RPMI7951 (cell line): ENCODE data around the gene ATP13A3. TPM values are rescaled to one million over a fixed set of nuclear protein-coding genes. Genes with fewer than 3 reads are reported as not detected.
A peak's percentile ranks its signal among the peaks of the same experiment; 100 is the strongest.

Source experiments
- DNase-seq: peaks from one replicate; pipeline ENCODE4 v3.0.0-alpha.2; 2012; ENCODE audit warnings: low read depth
- total RNA-seq: library from RNA; depleted of rRNA; stranded (reverse); fragments of >200 nt; shearing (Covaris generic); gene quantifications from 2 replicates; pipeline ENCODE4 v1.2.3, GENCODE V29; 2014

The ATP13A3 gene
- total RNA-seq, 1 experiment from 2014 or later = 126 TPM

DNA sequence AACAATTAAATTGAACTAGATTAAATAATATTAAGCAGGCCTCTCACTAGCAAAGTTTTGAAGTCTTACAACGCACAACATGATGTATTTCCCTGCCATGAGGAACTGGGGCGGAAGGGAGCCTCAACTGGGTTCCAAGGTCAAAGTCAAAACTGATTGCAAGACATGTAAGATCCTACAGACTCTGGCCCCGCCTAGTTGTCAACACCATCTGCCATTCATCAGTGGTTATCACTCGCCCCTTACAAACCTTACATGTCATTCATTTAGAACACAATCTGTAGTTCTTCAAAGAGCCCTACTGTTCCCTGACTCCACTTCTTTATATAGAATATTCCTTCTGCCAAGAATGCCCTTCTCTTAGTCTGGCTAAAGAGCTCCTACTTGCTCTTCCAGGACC lies 10.0 kb downstream of the ATP13A3 start:
- no peak for DNase-seq

DNA sequence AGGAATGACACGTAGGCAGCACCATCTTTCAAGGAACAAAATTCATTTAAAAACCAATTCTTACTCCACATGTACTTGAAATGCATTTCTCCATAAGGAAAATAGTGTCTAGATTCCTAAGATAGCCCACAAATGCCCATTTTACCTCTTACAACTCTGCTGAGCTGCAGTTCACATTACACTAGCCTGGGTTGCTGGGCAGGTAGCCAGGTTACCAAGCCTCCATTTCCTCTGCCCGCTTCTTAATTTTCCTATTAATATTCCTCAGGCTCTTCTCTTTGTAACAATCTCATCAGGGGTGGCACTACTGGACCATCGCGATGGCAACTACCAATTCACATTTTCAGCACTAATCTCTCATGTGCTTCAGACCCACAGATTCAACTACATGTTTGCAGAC lies 10.8 kb downstream of the ATP13A3 start:
- DNase-seq = no peak

DNA sequence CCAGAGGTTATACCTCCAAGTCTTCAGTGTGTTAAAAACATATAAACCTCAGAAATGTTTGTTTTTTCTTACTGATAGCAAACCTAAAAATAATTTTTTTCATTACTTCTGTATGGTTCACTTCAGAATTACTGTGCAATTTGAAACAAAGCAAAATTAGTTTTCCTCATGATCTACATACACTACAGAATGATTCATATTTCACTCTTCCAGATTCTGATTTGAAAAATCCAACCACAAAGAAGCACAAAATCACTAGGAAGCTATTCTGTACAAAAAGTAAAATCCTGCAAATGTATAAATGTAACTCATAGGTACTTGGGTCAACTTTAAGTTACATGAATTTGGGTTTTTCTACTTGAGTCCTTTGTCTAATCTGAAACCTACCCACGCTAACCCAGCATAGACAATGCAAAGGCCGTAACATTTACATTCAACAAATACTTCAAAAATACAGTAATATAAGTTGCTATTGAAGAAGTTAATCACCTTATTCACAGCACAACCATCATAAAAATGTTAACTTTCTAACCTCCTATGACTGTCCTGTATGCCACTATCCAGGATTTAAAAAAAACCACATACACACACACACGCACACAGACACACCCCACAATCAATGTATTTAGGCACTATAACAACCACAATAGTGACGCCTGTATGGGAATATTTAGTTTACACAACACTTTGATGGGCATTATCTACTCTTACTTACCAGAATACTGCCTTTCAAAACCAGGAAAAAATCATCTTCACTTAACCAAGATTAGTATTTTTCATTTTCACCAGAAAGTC lies 11.5 kb downstream of the ATP13A3 start:
- no peak for DNase-seq

DNA sequence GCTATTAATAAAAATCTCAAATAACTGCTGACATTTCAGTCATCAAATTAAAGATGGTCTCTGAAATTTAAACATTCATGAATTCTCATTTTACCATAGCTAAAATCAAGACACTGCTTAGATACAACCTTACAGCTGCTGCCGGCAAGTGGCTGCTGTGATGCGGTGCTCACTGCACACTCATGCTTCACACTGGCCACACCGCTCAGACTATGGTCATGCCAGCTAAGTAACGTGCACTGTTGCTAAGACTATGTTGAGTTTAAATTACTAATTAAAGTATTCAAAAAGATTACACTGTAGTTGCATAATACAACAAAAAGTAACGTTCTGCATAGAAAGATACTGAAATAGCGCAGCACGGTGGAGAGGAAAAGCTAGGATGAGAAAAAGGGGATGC lies 12.1 kb downstream of the ATP13A3 start:
- no peak for DNase-seq

DNA sequence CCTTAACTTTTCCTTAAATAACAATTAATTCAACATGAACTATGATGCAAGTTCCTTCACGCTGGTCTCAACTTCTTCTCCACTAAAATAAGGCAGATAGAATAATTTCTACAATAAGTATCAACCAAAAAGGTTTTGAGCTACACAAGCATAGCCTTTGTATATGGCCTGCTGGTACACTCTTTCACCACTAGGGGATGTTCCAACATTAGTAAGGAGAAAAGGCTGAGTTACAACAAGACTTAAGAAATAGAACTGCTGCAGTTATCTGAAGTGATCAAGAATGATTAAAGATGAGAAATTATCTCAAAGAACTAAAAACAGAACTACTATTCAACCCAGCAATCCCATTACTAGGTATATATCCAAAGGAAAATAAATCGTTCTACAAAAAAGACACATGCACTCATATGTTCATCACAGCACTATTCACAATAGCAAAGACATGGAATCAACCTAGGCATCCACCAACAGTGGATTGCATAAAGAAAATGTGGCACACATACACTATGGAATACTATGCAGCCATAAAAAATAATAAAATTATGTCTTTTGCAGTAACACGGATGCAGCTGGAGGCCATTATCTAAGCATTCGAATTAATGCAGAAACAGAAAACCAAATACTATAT lies 14.4 kb downstream of the ATP13A3 start:
- DNase-seq = peak; percentile 76

DNA sequence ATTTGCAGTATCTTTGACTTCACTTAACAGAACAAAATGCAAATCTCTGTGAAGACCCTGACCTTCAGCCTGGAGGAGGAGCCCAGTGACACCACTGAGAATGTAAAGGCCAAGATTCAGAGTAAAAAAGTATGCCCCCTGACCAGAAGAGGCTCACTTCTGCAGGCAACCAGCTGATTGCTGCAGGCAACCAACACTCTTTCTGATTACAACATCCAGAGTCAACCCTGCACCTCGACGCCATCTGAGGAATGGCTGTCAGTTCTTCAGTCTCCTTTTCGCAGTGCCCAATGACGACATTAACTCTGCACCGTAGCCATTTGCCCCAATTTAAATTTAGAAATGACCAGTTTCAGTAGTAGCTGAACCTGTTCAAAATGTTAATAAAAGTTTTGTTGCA lies 14.9 kb downstream of the ATP13A3 start:
- no peak for DNase-seq

DNA sequence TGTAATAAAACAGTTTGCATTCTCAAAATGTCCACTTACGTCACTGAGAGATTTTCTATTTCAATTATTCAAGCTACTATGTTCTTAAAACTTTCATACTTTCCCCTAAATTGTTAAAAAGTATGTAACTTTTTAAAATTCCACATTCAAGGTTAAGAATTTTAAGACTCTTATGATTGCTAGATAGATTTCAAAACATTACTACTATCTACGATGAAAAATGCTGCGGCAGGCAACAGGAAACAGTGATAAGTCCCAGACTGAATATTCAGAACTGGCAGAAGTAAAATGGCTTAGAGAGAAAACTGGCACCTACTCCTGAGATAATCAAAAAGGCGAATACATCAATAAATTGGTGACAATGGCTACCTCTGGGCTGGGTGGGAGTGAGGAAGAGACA lies 16.2 kb downstream of the ATP13A3 start:
- no peak for DNase-seq

DNA sequence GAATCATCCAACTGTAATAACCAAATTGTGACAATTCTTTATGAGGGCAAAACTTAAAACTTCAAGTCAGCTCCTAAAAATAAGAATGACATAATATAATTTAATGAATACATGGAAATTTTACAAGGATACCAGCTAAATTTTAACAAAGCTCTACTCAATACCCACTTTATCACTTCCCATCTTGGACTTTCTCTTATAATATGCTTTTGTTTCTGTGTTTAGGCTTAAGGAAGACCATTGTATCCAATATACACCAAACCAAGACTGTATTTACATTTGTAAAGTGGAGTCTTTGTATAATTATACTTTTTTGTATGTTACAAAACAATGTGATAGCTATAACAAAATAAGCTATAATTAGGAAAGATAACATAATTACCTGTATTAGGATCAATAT lies 16.8 kb downstream of the ATP13A3 start:
- no peak for DNase-seq

DNA sequence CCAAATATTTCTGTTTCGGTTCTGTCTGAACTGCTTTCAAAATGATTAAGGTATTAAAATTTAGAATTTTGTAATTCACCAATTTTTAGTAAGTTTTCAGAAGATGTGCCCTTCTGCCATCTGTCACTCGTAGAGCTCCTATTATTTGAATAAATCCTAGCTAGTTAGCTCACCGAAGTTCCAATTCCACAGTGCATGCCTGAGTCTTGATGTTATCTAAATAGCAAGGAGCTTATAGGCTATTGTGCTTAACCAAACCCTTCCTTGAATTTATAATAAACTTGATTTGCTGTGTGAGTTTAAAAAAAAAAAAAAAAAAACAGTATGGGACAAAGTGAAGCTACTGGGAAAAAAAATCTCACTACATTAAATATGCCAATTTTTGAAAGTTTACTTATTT lies 18.7 kb downstream of the ATP13A3 start:
- DNase-seq = no peak

DNA sequence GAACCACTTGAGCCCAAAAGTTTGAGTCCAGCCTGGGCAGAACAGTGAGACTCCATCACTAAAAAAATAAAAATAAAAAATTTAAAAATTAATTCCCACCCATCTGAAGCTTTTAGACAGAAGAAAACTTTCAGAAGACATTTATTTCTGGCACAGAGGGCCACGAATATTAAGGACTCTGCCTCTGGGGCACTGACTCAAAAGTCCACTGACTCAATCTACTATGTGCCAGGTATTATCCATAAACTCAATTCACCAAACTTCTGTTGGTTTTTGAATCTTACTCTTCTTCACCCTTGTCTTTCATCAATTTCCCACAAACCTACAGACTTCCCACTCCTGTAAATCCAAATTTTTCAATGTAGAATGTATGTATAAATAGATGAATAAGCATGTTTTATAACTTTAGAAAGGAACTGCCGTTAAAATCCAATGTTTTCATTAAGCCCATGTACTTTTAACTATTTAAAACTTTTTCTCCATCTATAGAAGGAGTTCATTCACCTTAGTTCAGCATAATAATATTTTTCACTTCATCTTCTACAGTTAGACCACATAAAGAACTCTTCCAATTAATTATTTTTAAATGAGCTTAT lies 19.9 kb downstream of the ATP13A3 start:
- no peak for DNase-seq

DNA sequence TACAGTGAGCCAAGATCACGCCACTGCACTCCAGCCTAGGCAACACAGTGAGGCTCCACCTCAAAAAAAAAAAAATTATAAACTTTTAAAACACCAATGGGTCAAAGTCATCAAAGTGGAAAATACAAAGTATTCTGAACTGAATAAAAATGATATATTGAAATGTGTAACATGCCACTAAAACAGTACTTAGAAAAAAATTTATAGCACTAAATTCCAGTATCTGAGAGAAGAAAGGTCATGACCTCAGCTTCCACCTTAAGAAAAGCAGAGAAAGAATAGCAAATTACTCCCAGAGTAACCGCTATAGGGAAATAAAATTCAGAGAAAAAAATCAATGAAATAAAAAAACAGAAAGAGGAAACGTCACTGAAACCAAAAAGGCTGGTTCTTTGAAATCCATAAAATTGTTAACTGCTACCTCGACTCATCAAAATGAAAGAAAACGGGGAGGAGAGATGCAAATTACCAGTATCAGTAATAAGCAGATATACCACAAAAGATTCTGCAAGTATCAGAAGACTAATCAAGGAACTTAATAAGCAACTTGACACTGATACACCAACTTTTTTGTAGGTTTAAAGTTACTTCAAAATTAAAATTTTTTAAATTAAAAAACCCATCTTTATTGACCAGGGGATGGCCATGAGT lies 20.8 kb downstream of the ATP13A3 start:
- DNase-seq = no peak

DNA sequence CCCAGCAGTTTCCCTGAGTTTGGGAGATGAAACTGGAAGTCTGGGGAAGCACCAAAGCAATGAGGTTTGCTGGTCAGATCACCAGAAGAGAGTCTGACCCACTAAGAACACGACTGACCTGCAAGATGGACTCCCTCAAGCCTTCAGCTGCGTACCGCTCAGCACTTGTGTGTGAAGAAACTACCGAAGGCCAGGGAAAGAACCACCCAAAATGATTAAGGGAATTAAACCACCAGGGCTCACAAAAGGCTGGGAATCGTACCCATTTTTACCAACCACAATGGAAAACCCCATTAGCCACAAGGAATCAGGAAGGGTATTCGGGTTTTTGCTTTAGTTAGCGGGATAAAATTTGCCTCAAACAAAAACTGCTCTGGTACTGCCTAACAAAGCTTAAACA lies 21.6 kb downstream of the ATP13A3 start:
- no peak for DNase-seq

DNA sequence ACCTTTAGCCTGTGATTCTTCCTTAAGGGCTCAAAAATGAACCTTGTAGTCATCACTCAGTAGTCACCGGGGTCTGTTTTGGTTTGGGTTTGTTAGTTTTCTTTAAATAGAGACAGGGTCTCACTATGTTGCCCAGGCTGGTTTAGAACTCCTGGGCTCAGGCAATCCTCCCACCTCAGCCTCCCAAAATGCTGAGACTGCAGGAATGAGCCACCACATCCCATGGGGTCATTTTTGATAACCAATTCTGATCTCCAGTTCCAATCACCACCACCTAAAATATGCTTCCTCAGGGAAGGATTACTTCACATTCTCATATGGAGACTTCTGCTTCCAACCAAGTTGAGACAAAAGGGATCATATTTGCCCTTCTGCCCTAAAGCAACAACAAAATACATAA lies 22.1 kb downstream of the ATP13A3 start:
- DNase-seq = no peak

DNA sequence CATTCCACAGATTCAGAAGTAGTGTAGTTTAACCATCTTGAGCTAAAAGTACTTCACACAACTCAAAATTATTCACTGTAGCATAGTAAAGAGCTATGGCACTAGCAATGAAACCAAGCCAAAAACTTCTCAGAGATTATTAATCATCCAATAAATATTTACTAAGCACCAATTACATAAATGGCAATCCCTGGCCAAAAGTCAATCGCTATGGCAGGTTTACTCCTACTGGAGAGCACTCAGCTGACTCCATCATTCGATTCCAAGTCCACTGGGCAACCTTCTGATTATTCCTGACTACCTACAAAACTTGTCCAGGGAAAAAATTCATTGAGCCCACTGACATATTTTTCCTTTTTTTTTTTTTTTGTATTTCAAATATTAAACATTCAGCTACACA lies 23.9 kb downstream of the ATP13A3 start:
- no peak for DNase-seq

DNA sequence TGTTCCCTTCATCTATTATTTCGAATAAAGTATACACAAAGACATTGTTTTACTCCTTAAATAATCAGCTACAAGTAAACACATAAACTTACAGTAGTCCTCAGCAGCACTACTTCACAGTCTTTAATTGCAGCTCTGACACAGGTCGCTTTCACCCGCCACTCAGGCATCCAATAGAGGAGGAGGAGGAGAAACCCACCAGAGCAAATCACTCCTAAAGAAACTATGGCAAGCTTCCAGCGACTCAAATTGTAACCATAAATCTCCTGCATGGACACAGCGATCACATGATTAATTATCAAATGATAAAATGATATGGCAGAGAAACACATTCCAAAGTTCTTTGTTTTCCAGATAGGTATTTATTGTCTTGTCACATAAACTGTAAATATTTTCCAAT lies 26.2 kb downstream of the ATP13A3 start:
- no peak for DNase-seq

DNA sequence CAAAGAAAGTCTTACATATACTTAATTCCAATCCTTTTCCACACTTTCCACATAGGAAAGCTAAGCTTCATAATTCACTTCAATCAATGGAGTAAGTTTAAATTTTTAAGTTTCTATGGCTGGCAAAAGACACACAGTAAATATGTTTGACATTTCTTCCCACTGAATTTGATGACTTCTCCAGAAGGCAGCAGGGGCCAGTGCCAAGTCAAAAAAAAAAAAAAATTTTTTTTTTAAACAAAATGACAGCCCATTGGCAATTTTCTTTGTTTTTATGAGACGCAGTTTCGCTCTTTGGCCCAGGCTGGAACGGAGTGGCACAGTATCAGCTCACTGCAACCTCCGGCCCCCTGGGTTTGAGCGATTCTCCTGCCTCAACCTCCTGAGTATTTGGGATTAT lies 28.7 kb downstream of the ATP13A3 start:
- DNase-seq = no peak

DNA sequence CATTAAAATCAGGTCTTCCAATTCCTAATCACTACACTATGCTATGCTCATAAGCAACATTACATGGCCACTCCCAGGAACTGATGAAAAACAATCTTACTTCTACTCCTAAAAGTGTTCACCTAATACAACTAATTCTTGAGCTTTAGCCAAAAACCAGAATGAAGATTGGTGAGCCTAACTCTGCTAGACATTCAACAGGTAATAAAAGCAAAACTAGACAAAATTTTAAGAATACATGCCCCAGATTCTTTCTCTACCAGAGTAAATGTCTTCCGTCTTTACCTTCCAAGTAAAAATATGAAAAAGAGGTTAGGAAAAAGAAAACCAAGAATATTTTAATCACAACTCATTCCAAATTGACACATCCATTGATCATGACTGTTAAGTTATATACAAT lies 31.3 kb downstream of the ATP13A3 start:
- no peak for DNase-seq

DNA sequence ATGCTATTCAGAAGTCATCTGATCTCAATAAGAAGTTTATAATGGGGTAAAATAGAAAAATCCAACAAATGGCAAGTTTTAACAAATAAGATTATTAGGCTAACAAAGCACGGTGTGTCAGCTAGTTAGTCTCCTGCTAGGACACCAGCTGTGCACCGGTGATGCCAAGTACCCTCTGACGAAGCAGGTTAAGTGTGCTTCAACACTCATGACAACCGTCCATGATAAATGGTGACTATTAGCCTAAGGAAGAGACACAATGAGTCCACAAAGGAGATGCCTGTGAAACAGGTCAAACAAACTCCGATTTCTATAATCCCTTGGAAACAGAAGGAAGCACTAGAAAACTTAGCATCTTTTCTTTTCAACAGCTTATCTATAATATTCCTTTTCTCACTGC lies 36.5 kb downstream of the ATP13A3 start:
- DNase-seq = no peak

DNA sequence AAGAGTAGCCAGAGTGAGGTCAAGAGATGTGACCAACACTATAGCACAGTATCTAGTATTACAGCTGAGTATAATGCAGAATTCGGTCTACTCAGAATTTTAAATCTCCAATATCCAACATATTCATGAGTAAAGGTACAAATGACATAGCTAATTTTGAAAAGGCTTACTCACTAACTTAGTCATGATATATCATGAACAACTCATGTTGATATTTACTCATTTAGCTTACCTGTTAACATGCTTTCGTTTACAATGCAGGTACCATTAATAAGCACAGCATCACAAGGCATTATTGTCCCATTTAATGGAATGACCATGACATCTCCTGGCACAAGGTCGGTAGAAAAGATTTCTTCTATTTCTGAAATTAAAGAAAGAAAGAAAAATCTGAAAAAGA lies 36.9 kb downstream of the ATP13A3 start:
- no peak for DNase-seq

DNA sequence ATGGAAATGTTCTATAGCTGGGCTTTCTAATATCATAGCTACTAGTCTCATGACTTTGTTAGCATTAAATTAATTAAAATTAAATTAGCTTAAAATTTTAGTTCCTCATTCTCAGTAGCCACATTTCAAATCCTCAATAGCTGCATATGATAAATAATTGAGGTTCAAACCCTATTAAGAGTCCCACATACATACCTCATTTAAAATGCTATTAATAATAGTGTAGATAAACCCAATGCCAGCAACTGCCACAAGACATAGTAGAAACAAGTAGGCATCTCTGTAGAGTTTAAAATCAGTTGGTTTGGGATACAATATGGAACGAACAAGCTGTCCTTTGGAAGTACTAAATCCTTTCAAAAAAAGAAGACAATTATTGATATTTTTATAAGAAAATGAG lies 39.1 kb downstream of the ATP13A3 start:
- DNase-seq = no peak

DNA sequence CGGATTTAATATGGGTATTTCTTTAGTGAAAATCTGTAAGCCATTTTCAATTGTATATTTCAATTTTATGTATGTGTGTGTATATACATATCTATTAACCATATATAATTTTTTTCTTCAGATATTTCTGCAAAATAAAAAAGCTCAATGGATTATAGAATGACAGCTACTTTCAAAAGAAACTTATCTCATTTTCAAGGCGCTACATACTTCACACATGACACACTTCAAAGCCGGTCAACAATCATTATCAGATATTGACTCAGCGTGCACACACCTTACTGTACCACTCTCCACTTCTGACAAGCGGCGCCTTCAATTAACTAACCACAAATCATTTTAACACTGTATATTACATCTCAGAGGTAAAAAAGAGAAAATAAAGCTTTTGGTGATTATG lies 39.6 kb downstream of the ATP13A3 start:
- DNase-seq = no peak

DNA sequence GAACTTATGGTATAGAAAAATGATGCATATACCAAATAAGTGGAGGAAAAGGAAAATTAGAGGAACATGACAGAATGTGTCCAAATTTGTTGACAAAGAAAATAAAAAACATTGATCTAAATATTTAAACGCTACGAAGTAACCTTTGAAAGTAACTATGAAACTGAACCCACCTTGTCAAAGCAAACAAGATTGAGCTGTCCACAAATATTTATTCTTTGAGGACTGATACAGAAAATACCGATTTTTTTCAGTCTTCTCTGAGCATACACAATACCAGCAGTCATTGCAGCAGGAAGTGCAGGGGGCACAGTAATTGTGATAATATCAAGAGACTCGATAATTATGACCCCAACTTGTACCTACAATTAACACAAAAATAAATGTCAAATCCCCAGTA lies 40.0 kb downstream of the ATP13A3 start:
- no peak for DNase-seq

DNA sequence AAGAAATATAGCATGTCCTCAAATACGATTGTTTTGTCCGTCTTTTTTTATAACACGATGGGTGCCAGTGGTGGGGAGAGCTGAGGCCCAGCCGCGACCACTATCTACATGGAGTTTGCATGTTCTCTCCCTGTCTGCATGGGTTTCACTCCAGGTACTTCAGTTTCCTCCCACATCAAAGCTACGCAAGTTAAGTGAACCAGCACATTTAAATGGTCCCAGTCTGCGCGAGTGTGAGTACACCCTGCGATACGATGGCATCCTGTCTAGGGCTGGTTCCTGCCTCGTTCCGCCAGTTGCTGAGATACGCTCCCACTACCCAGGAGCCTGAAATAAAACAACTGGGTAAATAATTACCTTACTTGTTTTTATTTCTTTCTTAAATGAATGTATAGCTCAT lies 40.6 kb downstream of the ATP13A3 start:
- DNase-seq = no peak
